GM20431 (cell line): Measurements from ENCODE around the gene EID2.

Experiments used
- in situ Hi-C: fragments of 300-500 bp; cut with MseI, MboI; formaldehyde crosslinking; loops from one replicate; pipeline ENCODE4 v1.15.0; 2020; ENCODE audit warnings: low sequenced_read_pairs; ENCODE audit not compliant: unreplicated experiment

EID2 gene, protein sequence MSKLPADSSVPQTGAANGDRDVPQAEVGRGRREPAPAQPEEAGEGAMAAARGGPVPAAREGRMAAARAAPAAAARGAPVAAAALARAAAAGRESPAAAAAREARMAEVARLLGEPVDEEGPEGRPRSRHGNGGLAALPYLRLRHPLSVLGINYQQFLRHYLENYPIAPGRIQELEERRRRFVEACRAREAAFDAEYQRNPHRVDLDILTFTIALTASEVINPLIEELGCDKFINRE

DNA sequence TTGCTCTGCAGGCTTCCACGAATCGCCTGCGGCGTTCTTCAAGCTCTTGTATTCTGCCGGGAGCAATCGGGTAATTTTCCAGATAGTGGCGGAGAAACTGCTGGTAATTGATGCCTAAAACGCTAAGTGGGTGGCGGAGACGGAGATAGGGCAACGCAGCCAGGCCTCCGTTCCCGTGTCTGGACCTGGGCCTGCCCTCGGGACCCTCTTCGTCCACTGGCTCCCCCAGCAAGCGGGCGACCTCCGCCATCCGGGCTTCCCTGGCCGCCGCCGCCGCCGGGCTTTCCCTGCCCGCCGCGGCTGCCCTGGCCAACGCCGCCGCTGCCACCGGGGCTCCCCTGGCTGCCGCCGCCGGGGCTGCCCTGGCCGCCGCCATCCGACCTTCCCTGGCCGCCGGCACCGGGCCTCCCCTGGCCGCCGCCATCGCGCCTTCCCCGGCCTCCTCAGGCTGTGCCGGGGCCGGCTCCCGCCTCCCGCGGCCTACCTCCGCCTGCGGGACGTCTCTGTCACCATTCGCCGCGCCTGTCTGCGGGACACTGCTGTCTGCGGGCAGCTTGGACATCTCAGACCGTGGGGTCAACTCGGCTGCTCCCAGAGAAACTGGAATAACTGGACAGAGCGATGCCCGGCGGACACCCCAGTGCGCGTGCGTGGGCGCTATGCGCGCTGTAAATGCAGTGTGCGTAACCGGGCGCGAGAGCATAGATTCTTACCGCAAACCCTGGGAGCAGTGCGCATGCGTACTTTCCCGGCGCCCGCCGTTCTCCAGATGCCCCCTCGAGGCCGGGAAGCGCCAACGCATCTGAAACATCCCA is at the start of gene EID2:
Gene EID2 (minus strand): TSS at position 644 of the 815 bp plus-strand sequence. CDS start 82 bp downstream, at position 562.
- in situ Hi-C loops, result loop anchor here (10.0 kb wide), 1 partner anchor 95 kb away; the partner anchor contains the start of gene SUPT5H

DNA sequence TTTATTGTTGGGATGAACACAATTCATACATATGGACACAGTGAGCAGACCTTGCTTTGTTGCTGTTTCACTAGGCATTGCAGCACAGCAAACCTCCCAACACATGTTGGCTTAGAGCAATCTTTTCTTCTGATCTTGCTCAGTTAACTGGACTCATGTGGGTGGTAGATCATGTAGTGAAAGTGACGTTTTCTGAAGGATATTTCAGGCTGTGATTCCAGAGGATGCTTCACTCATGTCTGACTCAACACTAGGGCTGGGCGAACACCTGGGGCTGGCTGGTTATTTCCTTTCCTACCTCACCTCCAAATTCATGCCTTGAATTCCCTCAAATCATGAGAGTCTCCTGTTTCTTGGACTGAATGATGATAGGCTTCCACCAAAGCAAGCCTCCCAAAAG is 48.1 kb upstream of the EID2 start:
- in situ Hi-C loops, result no loop called here

DNA sequence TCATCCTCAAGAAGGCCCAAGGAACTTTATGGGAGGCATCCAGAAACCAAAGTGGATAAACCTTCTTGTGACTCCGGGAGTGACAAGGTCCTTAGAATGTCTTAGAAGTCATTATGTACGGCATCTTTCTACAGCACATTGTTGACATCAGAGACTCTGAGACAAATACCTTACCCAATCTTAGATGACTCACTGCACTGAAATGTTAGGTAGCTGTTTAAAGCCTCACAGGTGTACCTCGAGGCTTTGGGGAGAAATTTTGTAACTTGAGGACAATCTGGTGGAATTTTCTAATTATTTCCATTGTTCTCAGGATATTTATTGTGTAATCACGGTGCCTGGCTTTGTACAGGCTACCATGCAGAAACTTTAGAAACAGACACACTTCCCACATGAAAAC is 47.5 kb upstream of the EID2 start:
- in situ Hi-C loops, result no loop called here

DNA sequence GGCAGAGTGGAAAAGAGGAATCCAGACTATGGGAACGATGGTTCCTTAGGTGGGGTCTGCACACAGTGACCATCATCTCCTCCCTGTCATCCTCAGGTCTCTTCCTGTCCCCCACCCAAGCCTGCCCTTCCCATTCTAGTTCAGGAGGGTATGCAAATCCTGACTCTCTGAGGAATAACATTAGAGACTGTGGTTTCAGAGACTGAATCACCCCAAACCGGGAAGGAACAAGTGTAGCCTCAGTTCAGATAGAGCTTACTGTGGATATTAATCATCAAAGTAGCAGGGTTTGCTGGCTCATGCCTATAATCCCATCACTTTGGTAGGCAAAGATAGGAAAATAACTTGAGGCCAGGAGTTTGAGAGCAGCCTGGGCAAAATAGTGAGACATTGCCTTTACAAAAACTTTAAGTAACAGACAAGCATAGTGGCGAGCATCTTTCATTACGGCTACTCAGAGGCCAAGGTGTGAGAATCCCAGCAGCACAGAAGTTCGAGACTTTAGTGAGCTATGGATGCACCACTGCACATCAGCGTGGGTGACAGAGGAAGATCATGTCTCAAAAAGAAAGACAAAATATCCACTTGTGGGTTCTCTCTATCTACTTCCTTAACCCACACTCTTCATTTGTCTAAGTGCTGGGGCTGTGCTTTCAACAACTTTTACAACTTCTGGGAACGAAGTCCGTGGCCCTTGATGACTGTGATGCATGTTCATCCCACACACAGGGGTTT is 43.1 kb upstream of the EID2 start:
- in situ Hi-C loops, result no loop called here

DNA sequence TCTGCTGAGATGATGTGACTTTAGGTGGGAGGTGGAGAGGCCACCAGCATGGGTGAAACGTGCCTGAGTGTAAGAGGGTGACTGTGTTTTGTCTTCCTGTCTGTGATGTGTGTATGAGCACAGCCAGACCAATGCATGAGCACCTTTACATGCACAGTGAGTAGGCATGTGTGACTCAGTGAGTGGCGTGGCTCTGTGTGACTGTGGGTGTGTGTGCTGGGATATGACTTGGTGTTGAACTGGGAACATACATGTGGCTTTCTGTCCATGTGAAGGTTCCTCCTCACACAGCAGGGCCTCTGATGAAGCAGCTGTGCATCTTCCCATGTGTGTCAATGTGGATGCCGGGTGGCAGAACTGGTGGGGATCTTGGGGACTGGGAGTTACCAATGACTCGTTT is 42.5 kb upstream of the EID2 start:
- in situ Hi-C loops, result no loop called here

DNA sequence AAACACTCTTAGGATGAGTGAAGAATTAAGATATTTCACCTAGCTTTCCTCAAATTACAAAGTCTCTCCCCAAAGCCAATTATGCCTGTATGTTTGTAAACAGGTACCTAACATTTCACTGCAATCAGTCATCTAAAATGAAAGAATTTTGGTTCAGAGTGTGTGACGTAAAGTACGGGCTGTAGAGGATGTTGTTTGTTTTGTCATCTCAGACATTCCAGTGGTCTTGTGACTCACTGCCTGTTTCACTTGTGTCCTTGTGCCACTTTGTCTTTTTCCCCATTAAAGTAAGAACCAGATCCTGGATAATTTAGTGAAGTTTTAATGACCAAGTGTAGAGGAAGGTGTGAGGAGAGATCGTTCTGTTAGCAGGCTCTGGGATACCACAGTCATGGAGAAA is 28.6 kb upstream of the EID2 start:
- in situ Hi-C loops, result loop anchor here (25.0 kb wide), 1 partner anchor 194 kb away; no protein-coding TSS in a partner anchor

DNA sequence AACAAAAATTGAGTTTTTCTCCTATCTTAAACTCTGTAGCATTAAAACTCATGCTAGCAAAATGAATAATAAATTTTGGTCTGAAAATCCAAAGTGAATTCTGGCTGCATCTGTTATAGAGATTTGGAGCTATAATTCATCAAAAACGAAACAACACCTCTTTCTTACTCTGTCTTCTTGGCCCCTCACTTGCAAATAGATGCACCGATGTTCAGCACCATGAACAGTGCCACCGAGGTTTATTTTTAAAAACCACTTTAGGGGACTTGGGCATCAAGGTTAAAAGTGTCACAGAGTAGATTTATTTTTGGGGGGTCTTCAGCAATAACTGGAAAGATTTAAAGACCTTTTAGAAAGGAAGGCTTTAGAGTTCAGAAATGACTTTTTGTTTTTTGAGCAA is 26.1 kb upstream of the EID2 start:
- in situ Hi-C loops, result loop anchor here (25.0 kb wide), 1 partner anchor 196 kb away; no protein-coding TSS in a partner anchor

DNA sequence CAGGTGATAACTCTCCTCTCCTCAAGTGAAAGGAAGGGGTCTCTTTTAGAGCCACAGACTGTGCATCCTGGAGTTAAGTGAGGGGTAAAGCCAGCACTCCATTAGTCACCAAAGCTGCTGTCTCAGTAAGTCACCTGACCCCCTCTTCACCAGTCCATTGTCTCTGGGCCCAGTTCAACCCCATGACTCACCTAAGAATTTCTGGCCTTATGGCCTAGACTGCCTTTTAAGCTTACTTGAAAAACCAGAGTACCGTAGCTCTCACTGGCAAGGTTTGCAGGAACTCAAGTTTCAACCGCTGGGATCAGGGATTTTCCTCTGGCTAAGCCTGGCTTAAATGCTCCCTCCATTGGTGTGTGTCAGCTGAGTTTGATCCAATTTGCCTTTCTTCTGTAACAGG is 23.4 kb upstream of the EID2 start:
- in situ Hi-C loops, result loop anchor here (25.0 kb wide), 1 partner anchor 199 kb away; no protein-coding TSS in a partner anchor

DNA sequence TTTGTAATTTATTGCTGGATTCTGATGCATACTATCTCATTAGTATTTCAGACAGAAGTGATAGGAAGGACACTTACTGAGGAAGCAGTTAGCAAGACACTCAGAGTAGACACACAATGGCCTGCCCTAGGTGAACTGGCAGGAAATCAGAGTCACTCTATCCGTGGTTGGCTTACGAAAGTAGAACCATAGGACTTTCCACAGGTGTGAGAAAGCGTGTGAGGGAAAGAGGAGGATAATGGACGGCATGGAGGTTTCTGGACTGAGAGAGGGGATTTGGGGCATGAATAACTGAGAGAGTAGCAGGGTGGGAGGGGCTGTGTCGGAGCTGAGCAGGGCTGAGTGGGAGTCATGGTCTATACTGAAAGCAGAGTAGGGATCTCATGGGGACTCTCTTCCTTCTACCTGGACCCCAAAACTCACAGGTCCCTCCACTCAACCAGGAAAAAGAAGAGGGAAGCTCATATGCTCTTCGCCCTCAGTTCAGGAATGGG is 18.7 kb upstream of the EID2 start:
- in situ Hi-C loops, result loop anchor here (25.0 kb wide), 1 partner anchor 204 kb away; no protein-coding TSS in a partner anchor

DNA sequence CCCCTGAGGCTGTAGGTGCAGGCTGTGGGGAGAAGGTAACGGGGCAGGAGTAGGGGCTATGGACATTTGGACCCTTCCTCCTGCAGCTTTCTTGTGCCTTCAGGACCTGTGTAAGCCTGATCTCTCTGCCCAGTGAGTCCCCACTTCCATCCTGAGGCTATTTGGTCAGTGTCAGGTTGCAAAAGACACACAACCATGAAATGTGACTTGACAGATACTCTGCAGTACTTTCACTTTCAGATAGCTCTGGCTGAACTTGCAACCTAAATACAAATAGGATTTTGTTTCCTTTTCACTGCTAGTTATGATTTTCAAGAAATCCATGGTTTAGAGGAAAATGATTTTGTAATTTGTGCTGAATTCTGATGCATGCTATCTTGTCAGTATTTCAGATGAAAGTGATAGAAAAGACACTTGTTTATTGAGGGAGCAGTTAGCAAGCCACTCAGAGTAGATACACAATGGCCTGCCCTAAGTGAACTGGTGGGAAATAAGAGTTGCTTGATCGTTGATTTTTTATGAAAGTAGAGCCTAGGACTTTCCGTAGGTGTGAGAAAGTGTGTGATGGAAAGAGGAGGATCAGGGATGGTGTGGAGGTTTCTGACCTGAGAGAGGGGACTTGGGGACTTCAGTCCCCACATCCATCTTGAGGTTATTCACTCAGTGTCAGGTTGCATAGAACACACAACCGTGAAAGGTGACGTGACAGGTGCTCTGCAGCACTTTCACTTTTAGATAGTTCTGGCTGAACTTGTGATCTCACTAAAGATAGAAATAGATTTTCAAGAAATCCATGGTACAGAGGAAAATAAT is 18.1 kb upstream of the EID2 start:
- in situ Hi-C loops, result loop anchor here (25.0 kb wide), 1 partner anchor 204 kb away; no protein-coding TSS in a partner anchor

DNA sequence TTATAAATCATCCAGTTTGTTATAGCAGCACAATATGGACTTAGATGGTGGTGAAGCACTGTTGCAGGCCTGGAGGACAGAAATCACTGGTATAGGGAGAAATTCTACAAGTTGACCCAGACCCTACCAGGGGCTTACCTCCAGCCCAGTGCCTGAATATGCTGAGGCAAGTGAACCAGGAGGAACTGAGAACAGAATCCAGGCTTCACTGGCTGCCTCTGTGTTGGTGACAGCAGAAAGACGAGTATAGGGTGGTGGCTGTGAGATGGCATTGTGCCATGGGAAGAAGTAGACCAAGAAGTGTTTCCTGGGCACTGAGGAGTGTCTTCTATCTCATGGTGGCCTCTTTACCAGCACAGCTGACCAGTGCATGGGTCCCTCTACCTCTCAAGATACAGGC is 15.9 kb upstream of the EID2 start:
- in situ Hi-C loops, result loop anchor here (25.0 kb wide), 1 partner anchor 206 kb away; no protein-coding TSS in a partner anchor

DNA sequence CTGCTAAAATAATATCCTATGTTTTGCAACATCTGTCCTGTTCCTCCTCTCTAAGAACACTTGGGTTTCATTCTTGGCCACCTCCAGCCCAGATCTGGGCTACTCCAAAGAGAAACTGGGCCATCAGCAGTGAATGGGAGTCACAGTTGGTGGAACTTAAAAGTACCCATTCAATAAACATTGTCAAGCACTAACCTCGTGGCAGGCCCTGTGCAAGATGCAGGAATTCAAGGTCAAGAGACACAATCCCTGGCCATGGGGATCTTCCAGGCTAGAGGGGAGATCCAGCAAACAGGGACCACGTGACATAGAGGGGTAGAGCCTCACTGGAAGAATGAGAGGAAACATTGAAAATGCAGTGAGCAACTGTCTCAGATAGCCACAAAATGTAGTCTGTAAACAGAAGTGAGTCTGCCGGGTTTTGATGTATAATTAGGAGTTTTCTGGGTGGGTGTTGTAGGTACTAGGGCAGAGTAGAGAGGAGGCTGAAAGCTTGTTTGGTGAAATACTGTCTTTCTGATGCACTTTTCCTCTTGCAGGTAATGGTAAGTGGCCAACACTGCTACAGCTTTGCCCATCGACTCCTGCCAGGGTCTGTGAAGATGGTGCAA is 14.8 kb upstream of the EID2 start:
- in situ Hi-C loops, result loop anchor here (5.0 to 25.0 kb wide), 2 partner anchors 117 to 207 kb away; no protein-coding TSS in a partner anchor

DNA sequence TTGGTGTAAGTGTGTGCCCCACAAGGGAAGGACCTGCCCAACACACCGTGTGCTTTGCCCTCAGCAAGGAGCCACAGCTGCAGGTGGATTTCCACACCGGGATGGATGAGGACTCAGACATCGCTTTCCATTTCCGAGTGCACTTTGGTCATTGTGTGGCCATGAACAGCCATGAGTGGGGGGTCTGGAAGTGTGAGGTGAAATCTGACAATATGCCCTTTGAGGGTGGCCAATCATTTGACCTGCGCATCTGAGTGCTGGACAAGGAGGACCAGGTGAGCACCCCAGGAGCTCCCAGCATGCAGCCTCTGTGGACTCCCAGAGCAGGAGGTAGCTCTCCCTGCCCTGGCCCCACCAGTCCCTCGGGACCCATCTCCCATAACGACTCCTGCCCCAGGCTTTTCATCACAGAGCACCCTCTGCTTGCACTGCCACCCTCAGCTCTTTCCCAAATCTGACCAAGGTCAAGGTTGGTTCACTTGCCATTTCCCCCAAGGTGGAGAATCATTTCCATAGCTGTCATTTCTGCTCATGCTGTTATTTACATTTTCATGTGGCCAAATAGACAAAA is 13.2 kb upstream of the EID2 start:
- in situ Hi-C loops, result loop anchor here (5.0 to 25.0 kb wide), 2 partner anchors 119 to 209 kb away; no protein-coding TSS in a partner anchor

DNA sequence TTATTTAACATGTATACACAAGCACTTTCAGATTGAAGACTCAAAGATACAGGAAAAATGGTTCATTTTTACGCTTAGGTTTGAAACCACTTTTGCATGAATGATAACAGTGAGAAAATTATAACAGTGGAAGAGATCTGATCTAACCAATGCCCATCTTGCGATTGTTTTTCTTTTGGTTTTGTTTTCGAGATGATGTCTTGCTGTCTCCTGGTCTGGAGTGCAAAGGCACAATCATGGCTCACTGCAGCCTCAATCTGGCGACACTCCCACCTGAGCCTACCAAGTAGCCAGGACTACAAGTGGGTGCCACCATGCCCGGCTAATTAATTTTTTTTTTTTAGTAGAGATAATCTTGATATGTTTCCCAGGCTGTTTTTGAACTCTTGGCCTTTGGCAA is 10.2 kb upstream of the EID2 start:
- in situ Hi-C loops, result loop anchor here (5.0 to 25.0 kb wide), 2 partner anchors 122 to 212 kb away; no protein-coding TSS in a partner anchor

DNA sequence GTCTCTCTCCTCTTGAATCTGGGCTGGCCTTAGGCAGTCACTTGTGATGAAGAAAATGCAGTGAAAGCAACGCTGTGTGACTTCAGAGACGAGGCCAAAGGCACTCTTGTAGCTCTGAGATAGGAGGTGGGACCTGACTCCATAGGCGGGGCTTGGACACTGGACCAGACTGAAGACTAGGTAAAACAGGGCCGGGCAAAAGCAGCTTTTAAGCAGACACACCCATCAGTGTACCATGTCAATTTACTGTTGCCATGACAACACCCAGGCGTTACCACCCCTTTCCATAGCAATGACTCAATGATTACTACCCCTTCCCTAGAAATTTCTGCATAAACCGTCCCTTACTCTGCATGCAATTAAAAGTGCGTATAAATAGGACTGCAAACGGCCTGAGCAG is 6.6 kb upstream of the EID2 start:
- in situ Hi-C loops, result no loop called here

DNA sequence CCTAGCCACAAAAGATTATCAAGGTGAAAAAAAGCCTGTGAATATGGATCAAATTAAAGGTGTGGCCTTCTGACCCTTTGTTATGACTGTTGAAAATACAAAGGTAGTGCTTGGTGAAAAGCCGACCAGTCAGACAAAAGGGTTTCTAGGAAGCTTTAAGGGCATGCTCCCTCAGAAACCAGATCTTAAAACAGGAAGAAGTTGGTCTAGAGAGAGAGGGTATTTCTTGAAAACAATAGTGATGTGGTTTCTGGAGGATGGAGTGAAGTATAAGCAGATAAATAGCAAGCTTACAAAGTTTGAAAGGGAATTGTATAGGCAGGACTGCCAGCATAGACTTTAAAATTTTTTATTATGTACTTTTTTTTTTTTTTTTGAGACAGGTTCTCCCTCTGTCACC is 5.0 kb upstream of the EID2 start:
- in situ Hi-C loops, result no loop called here

DNA sequence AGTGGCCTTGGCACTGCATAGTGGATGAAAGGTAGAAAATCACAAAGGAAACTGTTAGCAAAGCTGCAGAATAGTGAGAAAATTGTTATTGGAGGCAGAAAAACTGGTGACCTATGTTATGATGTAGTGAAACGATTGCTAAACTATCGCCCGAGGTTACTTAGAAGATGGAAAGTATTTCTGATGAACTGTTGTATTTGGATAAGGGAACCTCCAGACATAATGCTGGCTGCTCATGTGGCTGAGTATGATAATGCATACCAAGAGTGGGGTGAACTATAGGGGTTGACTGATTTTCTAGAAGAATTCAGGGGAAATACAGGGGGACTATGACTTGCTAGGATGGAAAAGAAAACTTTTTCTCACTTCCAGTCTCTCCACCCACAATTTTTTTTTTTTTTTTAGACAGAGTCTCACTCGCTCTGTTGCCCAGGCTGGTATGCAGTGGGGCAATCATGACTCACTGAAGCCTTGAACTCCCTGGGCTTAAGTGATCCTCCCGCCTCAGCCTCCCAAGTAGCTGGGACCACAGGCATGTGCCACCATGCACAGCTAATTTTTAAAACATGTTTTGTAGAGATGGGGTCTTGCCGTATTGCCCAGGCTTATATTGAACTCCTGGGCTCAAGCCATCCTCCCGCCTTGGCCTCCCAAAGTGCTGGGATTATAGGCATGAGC is 4.4 kb upstream of the EID2 start:
- in situ Hi-C loops, result no loop called here

DNA sequence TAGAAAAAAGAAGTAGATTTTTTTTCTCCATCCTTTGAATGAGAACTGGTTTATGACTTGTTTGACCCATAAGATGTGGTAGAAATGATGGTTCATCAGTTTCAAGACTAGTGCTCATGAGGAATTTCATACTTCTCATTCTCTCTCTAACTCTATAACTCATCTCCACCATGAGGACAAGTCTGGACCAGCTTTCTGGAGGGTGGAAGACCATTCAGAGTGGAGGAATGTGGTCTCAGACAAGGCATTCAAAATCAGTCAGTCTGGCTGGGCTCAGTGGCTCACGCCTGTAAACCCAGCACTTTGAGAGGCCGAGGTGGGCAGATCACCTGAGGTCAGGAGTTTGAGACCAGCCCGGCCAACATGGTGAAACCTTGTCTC is 3.5 kb upstream of the EID2 start:
- in situ Hi-C loops, result no loop called here
